AG09309 (cell line): Measurements from ENCODE around the gene MRC2.

Experiments used
- DNase-seq: peaks from one replicate; pipeline ENCODE4 v3.0.0-alpha.2; 2010; ENCODE audit warnings: low read depth
- H3K4me3 ChIP-seq: 2 replicates; pipeline ENCODE4 v1.5.1; 2011; ENCODE audit warnings: mild to moderate bottlenecking, low read depth, low read length, moderate library complexity; ENCODE audit not compliant: control insufficient read depth
- CTCF ChIP-seq: IDR thresholded peaks from 2 replicates; pipeline ENCODE4 v1.5.1; 2011; ENCODE audit warnings: mild to moderate bottlenecking, low read depth, low read length, inconsistent platforms; ENCODE audit not compliant: insufficient read depth, control insufficient read depth; ENCODE audit errors: missing control alignments

Gene MRC2

GRCh38 chr17:62641153-62641552, 13.7 kb downstream of the MRC2 start:
- no peak overlapping the region for H3K4me3 ChIP-seq
- DNase-seq = no peak
- TF ChIP-seq CTCF = no peak

GRCh38 chr17:62641951-62642350, 14.5 kb downstream of the MRC2 start:
- H3K4me3 ChIP-seq = no peak overlapping the region
- TF ChIP-seq CTCF = no peak
- no peak for DNase-seq

- H3K4me3 ChIP-seq = no peak overlapping the region
- no peak for DNase-seq
- TF ChIP-seq CTCF = no peak
Measured at GRCh38 chr17:62643496-62643895, 16.0 kb downstream of the MRC2 start.

GRCh38 chr17:62644487-62645173, 17.2 kb downstream of the MRC2 start:
- DNase-seq = no peak
- TF ChIP-seq CTCF = no peak
- no peak overlapping the region for H3K4me3 ChIP-seq

GRCh38 chr17:62648251-62648955, 20.9 kb downstream of the MRC2 start:
- TF ChIP-seq CTCF = no peak
- DNase-seq = no peak
- H3K4me3 ChIP-seq = no peak overlapping the region

- no peak overlapping the region for H3K4me3 ChIP-seq
- DNase-seq = no peak
- TF ChIP-seq CTCF = no peak
Measured at GRCh38 chr17:62648956-62649294, 21.5 kb downstream of the MRC2 start.
